ENCODE data around the gene ODAD2. TPM values are rescaled to one million over a fixed set of nuclear protein-coding genes. Genes with fewer than 3 reads are reported as not detected.

The ODAD2 gene
- total and polyA plus RNA-seq, 2 donors (not counting 3 experiments of a cell fraction or from before 2014, with no cell fraction given), result 1.1 to 4.4 TPM

GRCh38 chr10:28001353-28001752, 2.5 kb upstream of the ODAD2 start:
- H3K4me2 ChIP-seq (ENCODE audit: insufficient read depth, low read length), result no peak overlapping the region
- CTCF ChIA-PET, result no interaction called here
- POLR2A ChIA-PET, result no interaction called here
- FAIRE-seq (no peak), DNase-seq (ENCODE audit: low read depth, low spot score) (no peak)
- no peaks in the 10 kb centered on the region for H3K36me3 ChIP-seq (ENCODE audit: control insufficient read depth in 2 of 2, extremely low read depth in 1 of 2, insufficient read depth in 2 of 2, low read length in 2 of 2)
- no TSS peak for BruUV-seq (replicated peaks)
- no peaks in the 10 kb centered on the region for H3K79me2 ChIP-seq (ENCODE audit: control insufficient read depth, insufficient read depth, low read length)
- no peaks in the 10 kb centered on the region for H3K9me1 ChIP-seq (replicated peaks; ENCODE audit: control insufficient read depth, extremely low read depth, insufficient read depth, low read length)
- TF ChIP-seq POLR2A (IDR thresholded peaks at IDR 0.05; ENCODE audit: low read depth, low read length), result no peak
- TF ChIP-seq POLR2AphosphoS5 (IDR thresholded peaks at IDR 0.05; ENCODE audit: insufficient read depth, low read depth, low read length), result no peak
- no peak for TF ChIP-seq GATA2 (IDR thresholded peaks at IDR 0.05; ENCODE audit: insufficient read depth, insufficient read length, low read depth, low read length)
- no peak for TF ChIP-seq FOS (IDR thresholded peaks at IDR 0.05; ENCODE audit: borderline replicate concordance, insufficient read depth, low read length)
- no peak for TF ChIP-seq CTCF (IDR thresholded peaks at IDR 0.05; ENCODE audit: extremely low read depth in 1 of 2, insufficient read depth in 1 of 2, low read depth in 1 of 2, low read length in 2 of 2)
- no peak for TF ChIP-seq MYC (IDR thresholded peaks at IDR 0.05; ENCODE audit: low read depth, low read length)
- TF ChIP-seq JUN (IDR thresholded peaks at IDR 0.05; ENCODE audit: borderline replicate concordance, insufficient read depth, insufficient read length, low read depth), result no peak
- TF ChIP-seq EZH2 (IDR thresholded peaks at IDR 0.05; ENCODE audit: borderline replicate concordance, low read depth, low read length, severe bottlenecking), result no peak
- no peak for TF ChIP-seq MAX (IDR thresholded peaks at IDR 0.05; ENCODE audit: insufficient read depth, insufficient read length)
- no peak overlapping the region for H3K4me3 ChIP-seq (replicated peaks in 1 of 3; ENCODE audit: insufficient read depth in 1 of 3, low read depth in 1 of 3, low read length in 3 of 3)
- no peak overlapping the region for H3K9ac ChIP-seq (replicated peaks; ENCODE audit: extremely low read depth, insufficient read depth, low read length)
- peaks cover 6% of the 10 kb centered on the region for H3K4me1 ChIP-seq (ENCODE audit: control insufficient read depth, extremely low read depth, insufficient read depth, low read length)
- no peaks in the 10 kb centered on the region for H3K9me3 ChIP-seq (replicated peaks; ENCODE audit: control insufficient read depth, insufficient read depth, low read length)
- intact Hi-C loops (cut with micrococcal nuclease) (no loop called here), dilution Hi-C loops (cut with MboI; ENCODE audit: extremely low pct_ligation_motif_present, low sequenced_read_pairs) (no loop called here)
- H4K20me1 ChIP-seq (replicated peaks; ENCODE audit: control insufficient read depth, extremely low read depth, insufficient read depth, low read length), result no peaks in the 10 kb centered on the region
- no peak overlapping the region for H2AFZ ChIP-seq (ENCODE audit: low read depth, low read length)
- no peaks in the 10 kb centered on the region for H3K27me3 ChIP-seq (ENCODE audit: control insufficient read depth in 2 of 2, insufficient read depth in 2 of 2, low read length in 2 of 2)
- H3K27ac ChIP-seq (ENCODE audit: insufficient read depth, low read depth, low read length), result no peak overlapping the region
